ELF-1 (cell line): ENCODE measurements around the gene HOXA4.

ENCODE experiments used
- DNase-seq: peaks from one replicate; pipeline ENCODE4 v3.0.0-alpha.2; 2016; ENCODE audit warnings: low read depth, low spot score

HOXA4 gene

GRCh38 chr7:27133409-27134231 is 3.1 kb upstream of the HOXA4 start:
- DNase-seq: no peak

GRCh38 chr7:27132978-27133377 is 2.4 kb upstream of the HOXA4 start:
- no peak for DNase-seq

GRCh38 chr7:27132214-27132613 is 1.7 kb upstream of the HOXA4 start:
- no peak for DNase-seq

- DNase-seq: no peak
Observed at GRCh38 chr7:27131390-27131819, 848 bp upstream of the HOXA4 start.

- DNase-seq: peak; percentile 46
Observed at GRCh38 chr7:27129729-27130539, 623 bp downstream of the HOXA4 start.

GRCh38 chr7:27128776-27129728 is 1.5 kb downstream of the HOXA4 start:
- DNase-seq: peak; percentile 23

- no peak for DNase-seq
Observed at GRCh38 chr7:27128034-27128433, 2.5 kb downstream of the HOXA4 start.

- no peak for DNase-seq
Observed at GRCh38 chr7:27126596-27127327, 3.8 kb downstream of the HOXA4 start.

GRCh38 chr7:27125986-27126394 is 4.6 kb downstream of the HOXA4 start:
- no peak for DNase-seq

GRCh38 chr7:27124902-27125689 is 5.5 kb downstream of the HOXA4 start:
- DNase-seq: peak; percentile 1

- DNase-seq: peak; percentile 39
Observed at GRCh38 chr7:27124096-27124901, 6.3 kb downstream of the HOXA4 start.

- no peak for DNase-seq
Observed at GRCh38 chr7:27123477-27124053, 7.0 kb downstream of the HOXA4 start.

GRCh38 chr7:27123007-27123476 is 7.5 kb downstream of the HOXA4 start:
- DNase-seq: peak; percentile 74

- peak; percentile 64 for DNase-seq
Observed at GRCh38 chr7:27122077-27122910, 8.3 kb downstream of the HOXA4 start.

- DNase-seq: no peak
Observed at GRCh38 chr7:27121684-27122076, 8.9 kb downstream of the HOXA4 start.

- peak; percentile 1 for DNase-seq
Observed at GRCh38 chr7:27119412-27119911, 11.1 kb downstream of the HOXA4 start.

GRCh38 chr7:27118580-27118979 is 12.0 kb downstream of the HOXA4 start:
- DNase-seq: peak; percentile 6
